Activated effector memory CD4-positive, alpha-beta T cell treated with anti-CD3 and anti-CD28 coated beads, Interleukin-2, amount 50 U/mL, for 16 hours (primary cell): ENCODE data around the gene CCDC27.

Experiments used
- DNase-seq: peaks from one replicate; pipeline ENCODE4 v3.0.0-alpha.2; 2020

Gene CCDC27

DNA sequence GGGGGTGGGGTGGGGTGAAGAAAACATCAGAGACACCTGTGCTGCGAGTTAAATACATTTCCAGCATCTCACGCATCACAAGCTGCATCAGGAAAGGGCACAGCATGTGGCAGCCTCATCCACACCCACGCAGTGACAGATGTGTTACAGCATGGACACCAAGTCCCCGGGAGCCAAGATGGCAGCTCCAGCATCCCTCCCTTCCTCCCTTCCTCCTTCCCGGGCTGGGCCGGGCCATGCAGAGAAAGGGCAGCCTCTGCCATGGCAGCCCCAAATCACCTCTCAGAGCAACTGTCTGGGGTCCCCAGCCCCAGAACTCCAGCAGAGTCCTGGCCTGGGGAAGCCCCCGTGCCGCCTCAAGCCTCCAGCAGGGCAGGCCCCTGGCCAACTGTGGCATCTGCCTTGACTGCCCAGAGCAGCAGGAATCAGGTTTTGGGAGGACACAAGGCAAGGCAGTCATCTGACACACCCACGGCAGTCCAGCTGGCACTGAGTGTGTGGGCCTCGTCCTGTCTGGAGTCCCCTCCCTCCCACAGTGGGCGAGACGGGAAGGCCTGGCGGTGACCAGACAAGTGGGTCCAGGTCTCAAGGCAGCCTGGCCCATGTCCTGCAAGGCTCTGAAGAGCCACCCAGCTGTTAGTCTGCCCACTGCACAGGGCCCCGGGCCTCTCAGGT, 26.5 kb downstream of the CCDC27 start:
- no peak for DNase-seq

DNA sequence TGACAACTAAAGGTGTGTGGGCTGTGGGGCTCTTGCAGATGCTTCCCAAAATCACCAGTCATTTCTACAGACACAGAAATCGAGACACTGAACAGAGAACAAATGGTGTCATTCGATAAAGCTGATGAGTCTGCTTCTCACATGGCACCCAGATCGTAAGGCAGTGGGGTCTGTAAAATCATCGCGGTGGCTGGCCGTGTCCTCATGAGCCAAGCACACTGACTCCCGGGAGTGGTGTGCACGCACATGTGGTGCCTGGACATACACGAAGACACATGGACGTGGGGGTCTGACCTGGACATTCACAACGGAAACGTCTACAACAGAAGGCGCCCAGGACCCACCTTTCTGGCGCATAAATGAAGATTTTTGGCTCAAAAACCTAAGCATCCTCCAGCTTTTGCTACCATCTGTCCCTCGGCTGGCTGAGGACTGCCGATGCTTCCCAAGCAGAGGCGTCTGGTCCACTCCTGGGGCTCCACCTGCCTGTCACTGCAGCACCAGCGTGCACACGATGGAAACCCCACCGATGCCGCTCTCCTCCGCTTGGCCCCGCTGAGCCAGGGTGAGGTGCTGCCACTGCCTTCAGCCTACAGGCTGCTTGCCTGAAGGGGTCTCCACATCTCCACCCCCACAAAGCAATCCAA, 27.1 kb downstream of the CCDC27 start:
- DNase-seq: no peak

DNA sequence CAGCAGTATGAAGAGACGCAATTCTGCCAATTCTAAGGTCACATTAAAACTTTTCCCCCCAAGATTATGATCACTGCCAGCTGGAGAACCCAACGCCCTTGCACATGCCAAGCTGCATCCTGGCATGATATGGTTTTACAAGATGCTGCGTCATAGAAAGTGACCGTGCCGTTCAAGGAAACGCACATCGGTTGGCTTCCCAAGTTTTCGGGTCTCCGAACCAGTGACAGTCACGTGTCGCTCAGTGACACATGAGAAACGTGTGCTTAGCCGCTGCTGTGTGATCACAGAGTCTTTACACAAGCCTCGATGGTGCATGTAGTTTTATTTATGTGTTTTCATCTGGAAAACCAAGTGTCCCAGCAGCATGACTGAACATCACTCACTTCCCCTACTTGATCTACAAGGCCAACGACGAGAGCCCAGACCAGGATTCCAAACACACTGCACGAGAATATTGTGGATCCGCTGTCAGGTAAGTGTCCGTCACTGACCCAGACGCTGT, 27.7 kb downstream of the CCDC27 start:
- DNase-seq: no peak

DNA sequence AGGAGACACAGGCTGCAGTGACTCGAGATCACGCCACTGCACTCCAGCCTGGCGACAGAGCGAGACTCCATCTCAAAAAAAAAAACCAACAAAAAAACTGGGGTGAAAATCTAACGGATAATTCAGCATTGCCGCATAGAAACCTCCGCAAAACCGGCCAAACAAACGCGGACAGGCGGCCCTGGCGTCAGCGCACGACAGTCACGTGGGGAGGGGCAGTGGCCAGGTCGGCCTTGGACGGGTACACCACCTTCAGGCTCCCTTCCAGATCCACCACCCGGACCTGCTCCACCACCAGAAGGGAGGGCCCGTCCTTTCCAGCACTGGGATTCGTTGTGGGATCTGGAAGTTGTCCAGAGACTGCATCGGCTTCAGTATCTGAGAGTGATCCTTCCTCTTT, 28.7 kb downstream of the CCDC27 start:
- no peak for DNase-seq

DNA sequence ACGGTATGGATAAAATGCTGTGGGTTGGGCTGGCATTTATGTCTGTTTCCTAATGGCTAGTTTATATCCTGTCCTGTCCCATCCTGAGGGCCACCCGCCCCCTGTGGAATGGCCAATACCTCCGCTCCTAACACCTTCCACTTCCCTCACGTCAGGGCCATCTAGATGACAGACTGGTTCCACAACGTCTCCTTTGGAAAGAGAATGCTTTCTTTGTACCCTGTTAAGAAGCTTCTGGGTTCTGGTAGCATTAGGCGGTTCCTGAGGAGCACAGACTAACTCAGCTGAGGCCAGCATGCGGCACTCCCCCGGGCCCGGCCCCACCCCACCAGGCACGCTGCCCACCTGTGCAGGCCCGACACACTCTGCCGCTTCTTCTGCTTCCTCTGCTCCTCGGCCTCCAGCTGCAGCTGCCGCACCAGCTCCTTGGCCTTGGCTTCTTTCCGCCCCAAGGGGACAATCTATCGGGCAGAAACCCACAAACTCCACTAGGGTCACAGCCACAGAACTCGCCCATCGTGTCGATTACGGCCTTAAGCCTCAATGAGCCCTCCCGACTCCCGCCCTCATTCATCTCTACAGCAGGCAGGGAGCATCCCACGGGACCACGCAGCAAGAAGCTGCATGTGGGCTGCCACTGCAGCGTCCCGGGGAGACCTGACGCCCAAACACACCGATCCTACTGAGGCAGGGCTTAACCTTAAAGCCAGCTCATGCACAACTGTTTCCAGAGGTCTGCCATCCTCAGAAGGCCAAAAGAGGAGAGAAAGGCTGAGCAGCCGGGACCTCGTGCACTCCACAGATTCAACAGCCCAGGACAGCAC, 31.6 kb downstream of the CCDC27 start:
- no peak for DNase-seq

DNA sequence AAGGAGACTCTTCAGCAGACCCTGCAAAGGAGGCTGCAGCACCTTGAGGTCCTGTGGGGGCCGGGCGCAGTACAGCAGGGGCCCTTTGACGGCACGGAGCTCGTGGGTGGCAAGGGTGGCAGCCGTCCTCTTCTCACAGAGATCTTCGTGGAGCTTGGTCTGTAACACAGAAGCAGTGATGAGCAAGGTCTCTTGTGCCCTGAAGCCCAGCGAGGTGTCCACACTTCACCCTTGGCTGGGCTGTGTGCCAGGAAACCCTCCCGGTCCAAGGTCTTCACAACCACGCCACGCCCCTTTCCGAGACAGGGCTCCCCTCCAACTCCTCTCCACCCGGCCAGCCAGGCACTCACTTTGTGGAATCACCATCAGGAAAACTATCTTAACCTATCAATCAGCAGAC, 32.8 kb downstream of the CCDC27 start:
- DNase-seq: no peak

DNA sequence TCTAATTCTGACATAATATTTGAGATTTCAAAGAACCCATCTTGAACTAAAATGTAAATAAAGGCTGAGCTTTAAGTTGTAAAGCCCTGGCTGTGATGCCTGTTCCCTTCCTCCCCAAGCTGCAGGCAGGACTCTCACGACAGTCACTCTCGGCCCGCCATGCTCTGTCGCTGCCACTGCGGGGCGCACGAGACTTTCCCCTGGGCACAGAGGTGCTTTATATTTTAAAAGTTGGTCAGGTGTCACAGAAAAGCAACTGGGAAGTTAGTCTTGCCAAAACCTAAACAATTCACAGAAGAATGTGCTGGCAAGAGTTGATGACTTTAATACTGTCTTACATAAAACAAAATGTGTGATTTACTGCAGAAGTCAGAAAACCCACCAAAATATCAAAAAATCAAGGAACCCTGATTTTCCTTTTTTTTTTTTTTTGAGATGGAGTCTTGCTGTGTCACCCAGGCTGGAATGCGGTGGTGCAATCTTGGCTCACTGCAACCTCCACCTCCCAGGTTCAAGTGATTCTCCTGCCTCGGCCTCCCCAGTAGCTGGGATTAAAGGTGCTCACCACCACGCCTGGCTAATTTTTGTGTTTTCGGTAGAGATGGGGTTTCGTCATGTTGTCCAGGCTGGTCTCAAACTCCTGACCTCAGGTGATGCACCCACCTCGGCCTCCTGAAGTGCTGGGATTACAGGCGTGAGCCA, 33.4 kb downstream of the CCDC27 start:
- no peak for DNase-seq

DNA sequence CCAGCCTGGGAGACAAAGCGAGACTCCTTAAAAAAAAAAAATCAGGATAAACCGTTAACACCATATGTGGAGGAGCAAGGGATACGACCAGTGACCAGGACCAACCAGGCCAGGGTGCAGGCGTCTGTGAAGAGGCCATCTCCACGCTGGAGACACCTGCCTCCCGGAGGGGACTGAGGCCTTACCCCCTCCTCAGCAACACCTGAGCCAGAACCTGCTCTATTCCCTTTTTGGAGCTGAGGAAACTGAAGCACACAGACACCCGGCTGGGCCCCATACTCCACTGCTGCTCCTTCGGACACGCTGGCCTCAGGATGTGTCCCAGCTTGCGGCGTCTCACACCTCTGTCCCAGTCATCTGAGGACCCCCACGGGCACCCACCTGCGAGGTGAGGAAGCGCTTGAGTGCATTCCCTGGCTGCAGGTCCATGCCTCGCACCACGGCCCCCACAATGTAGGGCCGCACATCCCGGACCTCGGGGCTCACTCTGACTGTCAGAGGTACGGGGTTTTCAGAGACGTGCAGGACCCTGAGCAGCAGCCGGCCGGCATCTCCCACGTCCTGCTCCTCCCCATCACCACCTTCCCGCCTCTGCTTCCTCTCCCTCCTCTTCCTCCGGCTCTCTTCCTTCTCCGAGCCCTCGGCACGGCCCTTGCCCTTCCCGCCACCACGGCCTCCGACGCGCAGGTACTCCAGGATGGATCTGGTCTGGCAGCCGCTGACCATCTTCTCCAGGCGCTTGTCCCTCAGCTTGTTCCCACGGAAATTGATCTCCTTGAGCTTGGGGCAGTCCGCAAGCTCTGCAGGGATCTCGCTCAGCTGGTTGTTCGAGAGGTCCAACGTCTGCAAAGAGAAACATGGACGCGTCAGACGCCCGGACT, 34.5 kb downstream of the CCDC27 start:
- DNase-seq: no peak

DNA sequence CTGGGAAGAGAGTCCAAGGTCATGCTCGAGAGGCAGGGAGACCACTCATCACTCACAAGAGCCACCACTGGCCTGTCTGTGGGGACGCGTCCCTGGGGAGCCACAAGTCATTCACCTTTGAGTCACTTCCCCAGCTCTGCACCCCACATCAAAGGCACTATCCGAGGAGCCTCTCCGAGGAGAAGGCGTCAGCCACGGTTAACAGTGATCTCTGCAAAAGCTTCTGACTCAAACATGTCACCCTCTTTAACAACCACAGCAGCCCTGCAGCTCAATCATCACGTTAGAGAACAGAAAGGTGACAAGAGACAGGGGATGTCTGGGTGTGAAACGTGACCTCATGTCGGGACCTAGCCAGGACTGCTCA, 35.1 kb downstream of the CCDC27 start:
- peak; percentile 82 for DNase-seq

DNA sequence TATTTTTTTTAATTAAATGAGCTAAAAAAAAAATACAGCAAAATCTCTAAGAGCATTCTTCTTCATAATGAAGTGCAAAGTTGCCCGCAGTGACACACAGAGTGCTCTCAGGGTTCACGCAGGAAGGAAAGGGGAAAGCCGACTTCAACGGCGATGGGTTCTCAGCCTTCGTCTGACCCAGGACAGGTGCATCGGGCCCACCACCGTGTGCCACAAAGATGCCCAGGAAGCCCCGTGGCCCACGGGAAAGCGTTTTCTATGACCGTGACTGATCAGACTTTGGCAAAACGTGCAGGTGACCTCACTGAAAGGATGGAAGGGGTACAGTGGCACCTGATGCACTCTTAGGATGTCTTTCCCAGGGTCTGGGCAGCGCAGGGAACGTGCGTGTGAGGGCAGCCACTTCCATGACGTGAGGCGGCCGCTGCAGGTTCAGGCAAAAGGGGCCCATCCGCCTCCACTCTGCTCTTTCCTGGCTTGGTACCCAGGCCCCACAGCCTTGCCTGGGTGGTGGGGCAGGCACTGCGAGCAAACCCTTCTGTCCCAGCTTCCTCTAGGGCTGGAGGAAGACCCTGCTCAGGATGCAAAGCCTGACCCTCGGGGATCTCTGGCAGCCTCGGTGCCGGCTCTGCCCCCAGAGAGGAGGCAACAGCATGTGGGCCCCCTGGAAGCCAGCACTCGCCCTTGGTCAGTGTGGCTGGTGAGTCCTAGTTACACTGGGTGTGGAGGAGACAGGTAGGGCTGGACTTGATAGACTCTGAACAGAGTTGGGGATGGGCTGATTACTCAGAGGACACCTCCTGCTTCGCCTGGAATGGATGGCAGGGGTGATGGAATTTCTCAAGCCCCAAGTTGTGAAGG, 35.7 kb downstream of the CCDC27 start:
- DNase-seq: no peak

DNA sequence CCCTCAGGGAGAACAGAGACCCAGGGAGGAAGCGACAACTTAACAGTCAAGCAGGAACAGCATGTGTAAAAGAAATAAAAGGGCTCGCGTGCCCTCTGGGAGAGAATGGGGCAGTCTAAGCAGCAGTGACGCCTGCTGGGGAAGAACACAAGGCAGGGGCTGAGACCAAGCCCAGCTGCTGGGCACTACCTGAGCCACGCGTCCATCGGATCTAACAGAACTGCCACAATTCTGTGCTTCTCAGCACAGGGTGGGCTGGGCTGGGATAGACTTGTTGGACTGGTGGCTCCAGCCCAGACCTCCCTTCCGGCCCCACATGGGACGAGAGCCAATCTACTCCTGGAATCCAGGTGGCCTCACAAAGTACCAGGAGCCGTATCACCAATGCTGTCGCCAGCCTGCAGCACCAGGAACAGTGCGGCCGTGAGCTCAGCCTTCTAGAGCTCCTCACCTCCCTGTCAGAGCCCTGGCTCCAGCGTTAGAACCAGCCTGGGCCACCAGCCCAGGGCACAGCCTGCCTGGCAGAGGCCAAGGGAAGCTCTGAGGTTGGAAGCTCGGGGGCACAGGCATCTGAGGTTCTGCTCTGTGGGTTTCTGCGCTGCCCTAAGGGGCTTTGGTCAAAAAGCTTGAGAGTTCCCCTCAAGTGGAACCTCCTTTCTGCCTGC, 36.6 kb downstream of the CCDC27 start:
- no peak for DNase-seq

DNA sequence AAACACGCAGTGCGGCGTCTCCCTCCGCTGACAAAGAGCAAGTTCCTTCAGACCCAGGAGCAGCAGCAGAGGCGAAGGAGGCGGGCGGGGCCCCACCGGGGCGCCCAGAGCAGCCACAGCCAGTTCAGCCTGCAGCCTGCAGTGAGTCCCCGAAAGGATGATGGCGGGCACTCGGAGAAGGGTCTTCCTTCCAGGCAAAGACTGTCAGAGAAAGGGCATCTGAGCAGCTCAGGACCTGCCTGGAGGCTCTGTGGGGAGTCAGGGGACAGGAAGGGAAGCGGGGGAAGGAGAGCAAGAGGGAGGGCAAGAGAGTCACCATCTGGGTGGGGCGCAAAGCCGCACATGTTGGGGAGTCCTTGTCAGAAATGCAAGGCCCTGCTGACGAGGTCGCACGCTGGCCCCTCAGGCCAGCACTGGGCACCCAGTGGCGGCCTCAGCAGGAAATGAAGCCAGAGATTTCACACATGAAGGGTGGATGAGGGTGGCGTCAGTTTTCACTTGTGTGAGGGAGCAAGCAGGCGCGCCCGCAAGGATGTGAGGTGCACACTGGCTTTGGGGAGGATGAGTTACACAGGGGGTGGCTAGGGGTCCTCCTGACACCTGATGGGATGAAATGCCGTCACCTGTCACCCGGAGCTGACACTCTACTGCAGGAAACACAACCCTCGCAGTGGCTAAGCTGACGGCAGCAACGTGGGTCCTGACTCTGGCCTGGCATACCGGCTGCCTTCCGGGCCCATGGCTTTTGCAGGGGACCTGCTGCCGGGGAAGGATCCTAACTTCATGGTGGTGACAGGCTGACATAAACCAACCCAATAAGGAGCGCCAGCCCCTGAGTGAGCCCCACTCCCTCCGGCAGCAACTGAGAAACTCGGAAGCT, 37.4 kb downstream of the CCDC27 start:
- no peak for DNase-seq

DNA sequence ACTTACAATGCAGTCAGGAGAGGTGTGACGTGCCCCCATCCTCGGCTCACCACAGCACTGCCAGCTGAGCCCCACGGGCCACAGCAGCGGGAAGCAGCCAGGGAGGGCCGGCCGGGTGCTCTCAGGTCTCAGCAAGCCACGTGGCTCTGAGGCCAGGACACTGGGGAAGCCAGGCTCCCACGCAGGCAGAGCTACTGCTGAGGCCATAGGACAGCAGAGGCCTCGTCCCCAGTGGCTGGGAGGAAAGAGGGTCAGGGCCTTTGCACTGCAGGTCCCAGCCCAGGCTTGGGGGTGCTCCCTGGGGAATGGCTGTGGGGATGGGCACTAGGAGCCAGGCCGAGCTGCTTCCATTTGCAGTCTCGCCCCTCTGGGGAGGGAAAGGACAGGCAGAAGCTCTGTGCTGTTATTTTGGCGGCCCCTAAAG, 38.3 kb downstream of the CCDC27 start:
- no peak for DNase-seq

DNA sequence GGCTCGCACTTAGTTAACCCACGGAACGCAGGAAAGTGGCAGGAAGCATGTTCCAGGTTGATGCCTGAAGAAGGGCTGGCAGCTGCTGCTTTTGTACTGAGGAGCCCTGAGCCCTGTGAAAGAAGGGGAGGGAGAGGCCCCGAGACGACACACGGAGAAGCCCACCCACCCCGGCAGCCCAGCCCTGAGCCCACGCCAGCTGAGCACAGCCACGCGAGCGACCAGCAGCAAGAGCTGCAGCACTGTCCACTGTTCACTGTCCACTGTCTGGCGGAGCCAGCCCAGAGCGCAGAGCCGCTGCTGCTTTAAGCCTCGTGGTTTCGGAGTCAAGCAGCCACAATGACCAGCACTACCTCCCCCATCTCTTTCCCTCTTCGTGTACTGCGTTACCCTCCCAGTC, 38.7 kb downstream of the CCDC27 start:
- DNase-seq: no peak

DNA sequence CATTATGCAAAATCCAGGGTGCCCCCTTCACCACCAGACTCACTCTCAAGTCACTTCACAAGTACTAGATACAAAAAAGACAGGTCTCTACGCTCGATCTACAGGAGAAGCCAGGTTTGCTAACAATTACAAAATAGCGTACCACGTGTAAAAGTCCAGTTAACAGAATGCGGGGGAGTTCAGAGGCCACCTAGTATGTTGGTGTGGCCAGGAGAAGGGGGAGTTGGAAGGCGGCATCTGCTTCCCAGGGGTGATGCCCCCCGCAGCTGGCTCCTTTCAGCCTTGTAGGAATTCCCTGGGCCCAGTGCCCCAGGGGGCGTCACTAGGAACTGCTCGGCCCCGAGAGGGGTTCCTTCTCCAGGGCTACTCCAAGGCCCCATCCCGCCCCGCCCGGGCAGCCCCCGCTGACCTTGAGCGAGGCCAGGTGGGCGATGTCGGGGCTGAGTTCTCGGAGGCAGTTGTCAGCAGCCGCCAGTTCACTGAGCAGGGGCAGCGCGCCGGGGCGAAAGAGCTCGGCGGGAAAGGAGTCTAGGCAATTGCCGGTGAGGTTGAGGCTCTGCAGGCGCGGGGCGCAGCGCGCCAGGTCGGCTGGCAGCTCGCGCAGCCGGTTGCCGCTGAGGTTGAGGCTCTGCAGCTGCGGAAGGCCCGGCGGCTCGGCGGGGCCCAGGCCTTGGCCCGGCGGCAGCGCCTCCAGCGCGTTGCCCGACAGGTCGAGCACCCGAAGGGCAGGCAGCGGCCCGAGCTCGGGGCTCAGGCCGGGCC, 43.4 kb downstream of the CCDC27 start:
- no peak for DNase-seq

DNA sequence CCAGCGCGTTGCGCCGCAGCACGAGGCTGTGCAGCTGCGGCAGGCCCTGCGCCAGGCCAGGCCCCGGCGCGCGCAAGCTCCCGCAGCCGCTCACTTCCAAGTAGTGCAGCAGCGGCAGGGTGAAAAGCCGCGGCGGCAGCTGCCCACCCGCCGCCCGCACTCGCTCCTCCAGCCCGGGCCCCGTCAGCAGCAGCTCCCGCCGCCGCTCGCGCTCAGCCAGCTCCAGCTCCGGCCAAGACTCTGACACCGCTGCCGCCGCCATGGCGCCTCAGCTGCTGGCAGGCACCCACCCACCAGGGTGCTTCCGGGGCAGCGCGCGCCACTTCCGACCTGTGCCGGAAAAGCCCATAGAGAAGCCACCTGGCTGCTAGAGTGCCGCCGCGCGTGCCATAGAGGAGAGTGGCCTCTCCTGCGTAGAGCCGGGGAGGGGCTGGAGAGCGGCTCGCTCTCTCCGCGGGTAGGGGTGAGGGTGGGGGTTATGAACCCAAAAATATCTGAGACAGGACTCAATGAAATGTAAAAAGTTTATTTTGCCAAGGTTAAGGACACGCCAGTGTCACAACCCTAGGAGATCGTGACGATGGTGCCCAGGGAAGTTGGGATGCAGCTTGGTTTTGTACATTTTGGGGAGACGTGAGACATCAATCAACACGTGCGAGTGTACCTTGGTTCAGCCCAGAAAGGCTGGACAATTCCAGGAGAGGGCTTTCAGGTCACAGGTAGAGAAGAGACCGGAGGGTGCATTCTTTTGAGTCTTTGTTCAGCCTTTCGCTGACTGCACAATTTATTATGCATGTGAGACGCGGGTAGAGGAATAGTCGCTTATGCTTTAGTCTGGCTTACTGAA, 44.2 kb downstream of the CCDC27 start, which contains the start of gene LRRC47:
LRRC47 (minus strand) TSS at position 284 of the 847 bp plus-strand sequence; CDS start at position 262, 22 bp downstream.
- DNase-seq: peak; percentile 98

DNA sequence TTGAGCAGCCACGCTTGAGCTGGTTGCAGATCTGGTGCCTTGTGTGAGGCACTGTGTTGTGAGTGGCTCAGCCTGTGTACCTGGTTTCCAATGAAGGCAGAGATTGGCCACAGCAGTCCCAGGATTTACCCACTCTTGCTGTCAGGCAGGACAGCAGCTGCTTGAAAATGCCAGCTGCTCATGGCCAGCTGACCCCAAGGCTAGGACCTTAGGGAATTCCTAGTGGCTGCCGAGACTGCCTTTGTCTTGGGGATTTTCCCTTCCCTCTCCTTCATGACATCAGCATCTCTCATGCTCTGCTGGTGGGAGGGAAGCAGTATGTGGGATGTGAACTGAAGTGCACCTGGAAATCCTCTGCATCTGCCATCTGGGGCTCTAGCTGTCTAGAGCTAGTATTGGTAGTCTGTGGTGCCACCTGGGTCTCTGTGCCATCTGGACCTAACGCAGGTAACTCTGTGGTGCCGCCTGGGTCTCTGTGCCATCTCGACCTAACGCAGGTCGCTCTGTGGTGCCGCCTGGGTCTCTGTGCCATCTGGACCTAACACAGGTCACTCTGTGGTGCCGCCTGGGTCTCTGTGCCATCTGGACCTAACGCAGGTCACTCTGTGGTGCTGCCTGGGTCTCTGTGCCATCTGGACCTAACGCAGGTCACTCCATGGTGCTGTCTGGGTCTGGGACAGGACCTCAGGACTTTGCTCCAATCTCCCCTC, 47.9 kb downstream of the CCDC27 start:
- DNase-seq: no peak
